HG03175 (cell line): ENCODE data around the gene UBE2H.

Experiments
- ATAC-seq: cut with Tn5 transposase; IDR thresholded peaks from one replicate; pipeline ENCODE4 v1.9.1; 2021; ENCODE audit warnings: mild to moderate bottlenecking, moderate library complexity; ENCODE audit not compliant: unreplicated experiment

UBE2H gene

DNA sequence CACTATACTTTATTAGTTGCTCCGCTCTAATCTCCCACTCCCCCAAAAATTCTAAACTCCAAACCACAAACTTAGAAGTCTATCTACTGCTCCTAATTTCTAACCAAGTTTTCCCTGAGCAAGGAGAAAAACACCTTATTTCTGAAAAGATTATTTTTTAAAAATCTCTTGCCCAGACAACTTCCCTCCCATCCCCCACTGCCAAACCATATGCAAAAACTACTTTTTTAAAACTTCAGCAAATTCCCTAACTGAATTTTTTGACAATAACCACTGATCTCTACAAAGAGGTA, 1.9 kb downstream of the UBE2H start:
- no peak for ATAC-seq

DNA sequence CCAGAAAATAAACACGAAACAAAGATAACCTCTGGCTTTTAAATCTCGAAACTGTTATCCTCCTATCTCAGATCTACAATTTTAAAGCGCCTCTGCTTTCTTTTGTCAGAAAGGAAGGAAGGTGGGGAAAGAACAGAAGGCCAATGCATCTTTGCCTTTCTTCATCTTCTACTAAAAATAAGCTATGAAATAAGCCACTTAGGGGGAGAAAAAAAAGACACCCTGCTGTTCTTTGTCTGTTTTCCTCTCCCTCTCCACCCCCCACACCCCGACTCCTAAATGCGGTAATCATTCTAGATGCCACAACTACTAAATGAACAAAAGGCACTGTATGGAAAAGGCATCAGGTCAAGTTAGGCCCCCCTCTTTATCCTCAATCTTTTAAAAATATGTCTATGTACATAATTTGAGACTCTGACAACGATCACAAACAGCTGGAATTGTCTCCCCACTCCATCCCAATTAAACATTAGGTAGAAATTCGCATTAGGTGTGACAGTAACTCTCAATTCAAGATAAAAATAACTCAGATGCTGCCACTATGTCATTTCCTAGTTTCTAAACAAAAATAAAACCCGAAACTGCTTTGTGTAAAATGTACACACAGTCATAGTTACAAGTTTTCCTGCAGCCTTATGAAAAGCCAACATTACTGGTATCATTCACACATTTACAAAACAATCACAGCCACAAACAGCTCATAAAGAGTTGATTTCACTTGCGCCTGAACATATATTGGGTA, 2.4 kb downstream of the UBE2H start:
- ATAC-seq: no peak

DNA sequence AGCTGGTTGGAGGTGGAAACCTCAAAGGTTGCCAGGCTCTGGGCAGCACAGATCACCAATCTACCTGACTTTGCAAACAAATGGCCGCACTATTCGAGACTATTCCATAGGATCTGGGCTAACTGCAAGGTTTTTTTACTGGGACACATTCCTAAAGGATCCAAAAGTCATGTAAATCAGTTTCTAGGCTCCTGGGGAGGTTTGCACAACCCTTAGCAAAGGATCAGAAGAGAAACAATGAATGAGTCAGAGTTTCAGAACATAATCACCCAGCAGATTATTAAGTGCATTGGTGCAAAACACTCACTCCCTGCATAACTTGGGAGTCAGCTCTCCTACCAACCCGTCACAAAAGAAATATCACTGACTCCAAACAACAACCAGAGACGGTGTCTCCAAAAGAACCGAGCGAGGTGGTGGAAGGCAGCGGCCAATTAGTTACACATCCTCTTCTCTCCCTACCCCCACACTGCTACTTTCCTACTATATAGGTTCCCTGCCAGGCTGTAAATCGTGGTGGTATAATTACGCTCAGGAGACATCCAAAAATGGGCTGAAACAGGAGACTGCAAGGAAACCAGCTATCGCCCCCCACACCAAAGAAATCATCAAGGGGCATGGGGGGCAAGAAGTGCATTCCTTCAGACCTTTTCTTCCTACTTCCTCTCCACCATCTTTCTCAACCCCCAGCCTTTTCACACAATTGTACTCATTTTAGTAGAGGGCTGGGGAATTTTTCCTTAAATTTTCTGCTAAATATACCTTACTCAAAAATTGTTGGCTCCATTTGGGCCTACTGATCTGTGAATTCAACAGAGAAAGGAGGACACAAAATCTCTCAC, 3.2 kb downstream of the UBE2H start:
- ATAC-seq: peak; percentile 27

DNA sequence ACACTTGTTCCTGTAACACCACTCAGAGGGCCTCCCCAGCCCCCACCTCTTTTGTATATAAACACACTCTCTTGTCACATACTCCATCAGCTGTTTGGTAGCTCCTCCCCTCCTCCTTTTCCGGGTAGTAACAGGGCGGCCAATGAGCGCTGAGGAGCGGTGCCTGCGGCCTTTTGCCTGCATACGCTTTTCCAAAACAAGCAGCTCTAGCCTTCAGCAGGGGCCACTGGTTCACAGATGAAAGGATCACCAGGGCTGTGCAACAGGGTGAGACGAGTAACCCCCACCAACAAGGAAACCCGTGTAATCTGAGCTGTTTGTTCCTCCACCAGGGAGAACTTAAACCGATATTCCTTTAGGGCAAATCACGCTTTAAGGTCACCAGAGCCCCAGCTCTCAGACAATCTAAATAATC, 3.9 kb downstream of the UBE2H start:
- peak; percentile 57 for ATAC-seq

DNA sequence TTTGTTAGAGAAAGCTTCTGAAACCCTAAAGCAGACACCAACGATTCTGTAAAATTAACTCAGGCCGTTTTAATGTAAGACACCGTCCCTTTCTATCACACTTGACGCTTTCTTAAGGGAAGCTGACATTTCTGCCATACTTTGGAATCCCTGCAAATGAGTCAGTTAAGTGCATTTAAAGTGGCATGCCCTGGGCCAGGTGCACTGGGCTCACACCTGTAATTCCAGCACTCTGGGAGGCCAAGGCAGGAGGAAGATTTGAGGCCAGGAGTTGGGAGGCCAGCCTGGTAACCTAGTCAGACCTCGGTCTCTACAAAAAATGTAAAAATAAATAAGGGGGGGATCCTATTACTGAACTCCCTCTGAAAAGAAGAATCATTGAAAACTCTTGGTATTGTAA, 4.4 kb downstream of the UBE2H start:
- ATAC-seq: no peak

DNA sequence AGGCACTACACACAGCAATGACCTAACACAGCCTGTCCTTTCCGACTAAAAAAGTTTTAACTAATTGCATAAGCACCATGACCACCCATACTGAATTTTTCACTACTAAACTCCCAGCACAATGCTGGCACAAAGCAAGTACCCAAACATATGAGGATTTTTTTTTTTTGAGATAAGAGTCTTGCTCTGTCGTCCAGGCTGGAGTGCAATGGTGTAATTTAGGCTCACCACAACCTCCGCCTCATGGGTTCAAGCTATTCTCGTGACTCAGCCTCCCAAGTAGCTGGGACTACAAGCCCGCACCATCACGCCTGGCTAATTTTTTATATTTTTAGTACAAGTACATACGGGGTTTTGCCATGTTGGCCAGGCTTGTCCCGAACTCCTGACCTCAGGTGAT, 5.1 kb downstream of the UBE2H start:
- no peak for ATAC-seq

DNA sequence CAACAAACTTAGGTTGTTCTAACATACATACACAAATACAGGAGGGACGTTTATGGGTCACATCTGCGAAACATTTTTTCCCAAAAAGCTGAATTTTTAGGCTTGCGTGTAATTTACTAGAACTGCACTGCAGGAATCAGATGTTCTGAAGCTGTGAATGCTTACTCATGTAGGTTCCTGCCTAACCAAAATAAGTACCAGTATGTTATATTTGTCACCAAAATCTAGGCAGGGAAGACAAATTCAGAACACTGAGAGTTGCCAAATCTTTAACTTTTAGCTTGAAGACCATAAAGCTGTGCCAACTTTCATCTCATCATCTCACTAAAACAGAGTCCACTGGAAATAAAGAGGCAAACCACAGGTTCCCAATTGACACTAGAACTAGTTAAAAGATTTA, 5.7 kb downstream of the UBE2H start:
- ATAC-seq: no peak

DNA sequence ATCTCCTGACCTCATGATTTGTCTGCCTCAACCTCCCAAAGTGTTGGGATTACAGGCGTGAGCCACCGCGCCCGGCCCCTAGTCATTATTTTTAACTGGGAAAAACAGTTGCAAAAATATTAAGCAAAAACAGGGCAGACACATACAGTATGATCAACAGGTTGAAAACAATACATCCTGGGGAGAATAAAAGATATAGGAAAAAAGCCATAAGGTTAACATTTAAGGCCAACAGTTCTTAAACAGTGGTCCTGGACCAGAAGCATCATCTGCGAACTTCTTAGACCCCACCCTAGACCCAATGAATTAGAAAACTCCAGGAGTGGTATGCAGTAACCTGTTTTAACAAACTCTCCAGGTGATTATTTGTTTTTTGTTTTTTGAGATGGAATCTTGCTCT, 6.5 kb downstream of the UBE2H start:
- no peak for ATAC-seq

DNA sequence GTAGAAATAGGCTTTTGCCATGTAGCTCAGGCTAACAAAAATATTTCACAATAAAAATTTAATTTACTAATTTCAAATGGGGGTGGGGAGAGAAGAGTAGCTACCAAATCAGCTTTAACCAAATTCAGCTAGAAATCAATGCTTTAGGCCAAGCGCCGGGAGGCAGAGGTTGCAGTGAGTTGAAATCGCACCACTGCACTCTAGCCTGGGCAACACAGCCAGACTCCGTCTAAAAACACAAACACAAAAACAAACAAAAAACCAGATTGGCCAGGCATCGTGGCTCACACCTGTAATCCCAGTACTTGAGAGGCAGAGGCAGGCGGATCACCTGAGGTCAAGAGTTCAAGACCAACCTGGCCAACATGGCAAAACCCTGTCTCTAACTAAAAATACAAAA, 9.4 kb downstream of the UBE2H start:
- no peak for ATAC-seq

DNA sequence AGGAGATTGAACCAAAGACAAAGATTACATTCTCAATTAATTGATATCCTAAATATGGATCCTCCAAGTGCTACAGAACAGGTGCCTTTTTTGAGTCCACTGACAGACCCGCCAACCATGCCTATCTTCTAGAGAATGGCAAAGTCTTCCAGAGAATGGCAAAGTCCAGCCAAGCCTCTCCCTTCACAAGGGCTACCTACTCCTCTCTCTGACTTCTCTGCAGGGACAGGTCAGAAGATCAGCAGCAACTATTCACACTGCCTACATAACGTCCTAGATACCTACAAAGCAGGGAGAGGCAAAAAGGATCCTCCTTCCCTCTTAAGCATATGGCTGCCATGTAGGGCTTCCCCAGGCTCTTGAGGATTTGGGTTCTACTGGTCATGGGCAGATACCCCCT, 12.4 kb downstream of the UBE2H start:
- no peak for ATAC-seq

DNA sequence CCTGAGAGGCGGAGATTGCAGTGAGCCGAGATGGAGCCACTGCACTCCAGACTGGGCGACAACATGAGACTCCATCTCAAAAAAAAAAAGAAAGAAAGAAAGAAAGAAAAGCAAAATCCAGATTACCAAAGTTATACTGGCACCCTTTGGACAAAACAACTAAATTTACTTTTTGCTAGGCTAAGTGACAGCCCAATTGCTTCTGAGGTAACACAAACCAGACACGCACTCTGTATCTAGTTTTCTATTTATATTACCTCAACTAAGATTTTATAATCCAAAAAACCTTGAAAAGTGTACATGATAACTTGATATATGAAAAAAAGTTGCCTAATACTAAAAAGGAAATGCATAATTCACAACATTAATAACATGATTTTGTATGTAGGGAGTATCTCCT, 12.9 kb downstream of the UBE2H start:
- ATAC-seq: no peak

DNA sequence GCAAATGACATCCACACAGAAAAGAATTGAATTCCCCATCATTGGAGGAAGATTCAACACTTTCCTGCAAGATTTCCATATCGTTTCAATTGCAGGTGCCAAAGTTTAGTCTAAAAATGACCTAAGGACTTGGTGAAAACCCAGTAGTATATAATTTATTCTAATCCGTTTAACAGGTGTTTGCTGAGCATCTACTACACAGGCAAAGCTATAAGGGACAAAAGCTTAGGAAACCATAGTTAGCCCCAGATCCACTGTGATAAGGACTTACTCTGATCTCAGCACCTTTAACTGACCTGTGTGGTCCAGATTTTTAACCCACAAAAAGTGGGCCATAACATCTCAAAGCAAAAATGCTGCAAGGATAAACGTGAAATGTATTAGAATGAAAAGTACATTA, 19.1 kb downstream of the UBE2H start:
- no peak for ATAC-seq

DNA sequence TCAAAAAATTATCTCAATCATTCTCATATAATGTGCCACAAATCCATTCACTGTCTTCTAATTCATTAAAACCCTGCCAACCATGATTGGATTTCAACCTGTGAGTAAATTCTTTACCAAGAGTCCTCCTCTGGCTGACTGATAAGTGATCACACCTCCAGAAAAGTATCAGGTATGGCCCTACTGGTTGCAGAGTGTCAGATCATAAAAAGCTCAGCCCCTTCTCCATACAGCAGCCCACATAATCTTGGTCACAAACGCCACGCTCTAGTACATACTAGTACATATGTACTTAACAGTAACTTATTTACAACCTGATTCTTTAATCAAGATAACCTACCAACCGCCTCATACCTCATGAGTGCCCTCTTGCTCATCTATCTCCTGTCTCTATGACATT, 26.1 kb downstream of the UBE2H start:
- no peak for ATAC-seq

DNA sequence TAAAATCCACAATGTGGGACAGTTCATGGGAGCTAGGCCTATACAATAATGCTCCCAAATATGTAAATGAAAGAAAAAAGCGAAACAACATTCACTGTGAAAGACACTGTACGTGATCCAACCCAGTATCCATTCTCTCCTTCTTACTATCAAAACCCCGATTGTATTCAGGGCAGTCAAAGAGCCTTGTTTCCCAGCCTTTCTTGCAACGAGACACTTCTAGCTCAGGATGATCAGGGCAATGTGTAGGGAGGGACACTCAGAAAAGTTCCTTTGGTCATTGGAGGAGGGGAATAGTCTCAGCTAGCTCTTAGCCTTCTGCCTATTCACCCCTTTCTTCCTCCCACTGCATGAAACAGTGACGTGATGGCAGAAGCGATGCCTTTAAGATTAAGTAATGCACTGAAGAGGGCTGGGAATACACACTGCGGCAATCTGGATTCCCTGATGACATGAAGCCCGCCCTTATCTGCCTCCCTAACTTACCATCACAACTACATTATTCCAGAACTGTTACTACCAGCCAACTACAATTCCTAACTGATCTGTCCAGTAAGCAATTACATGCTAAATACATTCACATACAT, 27.3 kb downstream of the UBE2H start:
- no peak for ATAC-seq

DNA sequence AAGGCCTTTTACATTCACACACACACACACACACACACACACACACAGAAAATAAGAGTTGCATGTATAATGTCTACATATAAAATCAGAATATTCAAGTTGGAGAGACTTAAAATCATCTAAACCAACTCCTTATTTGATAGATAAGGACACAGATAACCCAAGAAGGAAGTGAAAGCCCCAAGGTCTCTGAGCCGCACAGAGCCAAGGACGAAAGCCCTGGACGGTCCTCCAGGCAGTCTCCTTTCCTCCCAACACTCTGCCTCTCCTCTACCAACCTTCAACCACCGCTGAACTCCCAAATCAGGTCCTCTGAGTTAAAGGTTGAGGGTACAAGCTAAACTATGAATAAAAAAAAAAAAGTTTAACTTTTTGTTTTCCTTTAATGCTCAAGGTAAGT, 28.2 kb downstream of the UBE2H start:
- ATAC-seq: no peak

DNA sequence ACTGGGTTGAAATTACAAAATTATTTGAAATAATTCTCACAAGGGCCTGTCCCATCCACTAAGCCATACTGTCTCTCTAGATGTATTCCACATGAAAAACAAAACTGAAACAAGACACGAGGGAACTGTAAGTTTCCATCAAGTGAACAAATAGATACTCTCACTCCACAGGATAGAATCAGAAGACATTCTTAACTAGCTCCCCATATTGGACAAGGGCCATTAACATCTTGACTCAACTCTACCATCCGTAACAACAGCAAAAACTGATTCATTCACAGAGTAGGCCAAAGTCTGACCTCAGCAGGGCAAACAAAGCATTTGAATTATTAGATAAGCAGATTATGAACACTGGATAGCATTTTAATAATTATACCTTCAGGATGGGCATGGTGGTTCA, 29.1 kb downstream of the UBE2H start:
- ATAC-seq: peak; percentile 70

DNA sequence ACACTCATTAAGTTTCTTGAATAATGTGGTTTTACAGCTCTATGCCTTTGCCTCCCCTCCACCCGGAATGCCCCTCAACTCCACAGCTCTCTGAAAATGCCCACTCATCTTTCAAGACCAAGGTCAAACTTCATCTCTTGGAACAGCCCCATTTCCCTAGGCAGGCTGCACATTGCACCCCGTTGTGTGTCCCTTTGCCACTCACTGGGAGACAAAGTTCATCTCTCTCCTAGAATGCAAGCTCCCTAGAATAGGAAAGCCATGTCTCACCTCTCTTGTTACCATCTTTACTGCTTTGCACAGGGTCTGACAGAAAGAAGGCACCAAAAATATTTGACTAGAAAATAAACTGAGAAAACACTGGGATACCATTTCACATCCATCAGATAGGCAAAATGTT, 33.3 kb downstream of the UBE2H start:
- ATAC-seq: no peak

DNA sequence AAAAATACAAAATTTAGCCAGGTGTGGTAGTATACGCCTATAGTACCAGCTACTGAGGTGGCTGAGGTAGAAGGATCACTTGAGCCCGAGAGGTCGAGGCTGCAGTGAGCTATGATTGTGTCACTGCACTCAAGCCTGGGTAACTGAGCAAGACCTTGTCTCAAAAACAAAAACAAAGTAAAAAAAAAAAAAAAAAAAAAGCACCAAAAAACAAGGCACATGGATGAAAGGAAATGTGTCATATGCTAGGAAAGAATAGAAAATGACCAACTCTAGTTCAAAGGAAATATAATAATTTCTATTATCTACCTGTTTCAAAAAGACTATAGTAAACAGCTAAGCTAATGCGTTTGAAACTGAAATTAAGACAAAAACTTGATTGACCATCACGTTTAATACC, 33.8 kb downstream of the UBE2H start:
- ATAC-seq: no peak

DNA sequence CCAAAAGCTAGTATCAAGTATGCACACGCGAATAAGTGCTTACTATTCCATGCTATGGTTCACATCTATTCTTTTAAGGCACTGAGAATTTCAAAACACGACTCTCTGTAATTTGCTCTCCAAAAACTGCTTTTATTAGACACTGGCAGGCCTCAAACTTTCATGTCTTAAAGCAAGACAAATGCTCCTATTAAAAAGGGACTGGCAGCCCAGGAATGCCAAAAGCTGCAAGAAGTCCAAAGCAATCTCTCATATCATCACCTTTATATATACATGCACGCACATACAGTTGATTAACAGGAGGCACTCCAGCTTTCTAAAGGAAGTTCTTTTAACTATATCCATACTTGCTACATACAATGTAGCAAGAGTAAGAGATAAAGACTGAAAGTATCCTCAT, 34.8 kb downstream of the UBE2H start:
- ATAC-seq: no peak

DNA sequence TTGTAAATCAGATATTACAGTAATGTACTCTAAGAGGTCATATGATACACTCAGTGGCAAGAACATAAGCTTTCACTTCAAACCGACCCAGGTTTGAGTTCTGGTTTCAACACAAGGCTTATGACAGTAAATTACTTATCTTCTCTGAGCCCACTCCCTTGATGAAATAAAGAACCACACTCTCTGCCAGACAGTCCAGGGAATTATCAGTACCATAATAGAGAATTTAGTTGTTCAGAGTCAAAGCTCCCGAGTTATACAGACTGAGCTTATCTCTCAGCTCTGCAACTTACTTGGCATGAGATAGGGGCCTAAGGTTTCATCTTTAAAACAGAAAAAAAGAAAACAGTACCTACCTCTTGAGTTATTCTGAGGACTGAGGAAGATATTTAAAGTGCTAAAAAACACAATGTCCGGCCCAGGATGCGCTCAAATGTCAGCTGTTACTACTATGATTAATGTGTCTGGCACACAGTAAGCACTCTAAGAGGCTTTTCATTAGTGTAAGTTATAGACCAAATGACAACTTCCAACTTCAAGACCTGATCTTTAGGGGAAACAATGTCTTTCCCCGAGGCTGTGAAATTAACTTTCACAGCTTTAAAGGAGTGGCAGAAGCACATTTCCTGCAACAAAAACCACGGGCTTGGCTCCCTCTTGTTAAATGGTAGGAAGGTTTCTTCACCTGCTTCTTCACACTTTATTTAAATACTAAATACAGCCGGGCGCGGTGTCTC, 38.1 kb downstream of the UBE2H start:
- no peak for ATAC-seq

DNA sequence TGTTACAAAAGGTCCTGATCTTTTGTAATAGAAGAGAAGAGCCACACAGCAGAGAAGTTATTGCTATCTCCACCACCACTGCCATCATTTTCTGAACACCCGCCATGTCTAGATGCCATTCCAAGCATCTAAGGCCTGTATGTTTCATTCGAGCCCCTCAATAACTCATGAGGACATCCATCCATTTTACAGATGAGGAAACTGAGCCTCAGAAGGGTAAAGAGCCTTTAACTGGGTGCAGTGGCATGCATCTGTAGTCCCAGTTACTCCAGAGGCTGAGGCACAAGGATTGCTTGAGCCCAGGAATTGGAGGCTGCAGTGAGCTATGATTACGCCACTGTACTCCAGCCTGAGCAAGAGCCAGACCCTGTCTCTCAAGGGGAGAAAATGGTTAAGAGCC, 39.3 kb downstream of the UBE2H start:
- no peak for ATAC-seq

DNA sequence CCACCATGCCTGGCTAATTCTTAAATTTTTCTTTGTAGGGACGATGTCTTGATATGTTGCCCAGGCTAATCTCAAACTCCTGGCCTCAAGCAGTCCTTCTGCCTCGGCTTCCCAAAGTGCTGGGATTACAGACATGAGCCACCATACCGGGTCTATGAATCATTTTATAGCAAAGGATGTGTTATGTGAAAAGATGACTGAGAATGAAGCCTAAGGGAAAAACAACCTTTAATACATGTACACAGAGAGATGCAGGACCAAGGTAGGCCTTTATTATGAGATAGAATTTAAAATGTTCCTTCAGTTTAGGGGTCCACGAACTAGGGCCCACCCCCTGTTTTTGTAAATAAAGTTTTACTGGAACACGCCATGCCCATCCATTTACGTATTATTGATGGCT, 41.0 kb downstream of the UBE2H start:
- no peak for ATAC-seq
